ENCODE data around the gene STAC2. TPM values are rescaled to one million over a fixed set of nuclear protein-coding genes. Genes with fewer than 3 reads are reported as not detected.

The STAC2 gene
- total and polyA plus RNA-seq, 2 of the 13 experiments (the other 11 are each of a cell fraction or from before 2014, with no cell fraction given): not detected

DNA sequence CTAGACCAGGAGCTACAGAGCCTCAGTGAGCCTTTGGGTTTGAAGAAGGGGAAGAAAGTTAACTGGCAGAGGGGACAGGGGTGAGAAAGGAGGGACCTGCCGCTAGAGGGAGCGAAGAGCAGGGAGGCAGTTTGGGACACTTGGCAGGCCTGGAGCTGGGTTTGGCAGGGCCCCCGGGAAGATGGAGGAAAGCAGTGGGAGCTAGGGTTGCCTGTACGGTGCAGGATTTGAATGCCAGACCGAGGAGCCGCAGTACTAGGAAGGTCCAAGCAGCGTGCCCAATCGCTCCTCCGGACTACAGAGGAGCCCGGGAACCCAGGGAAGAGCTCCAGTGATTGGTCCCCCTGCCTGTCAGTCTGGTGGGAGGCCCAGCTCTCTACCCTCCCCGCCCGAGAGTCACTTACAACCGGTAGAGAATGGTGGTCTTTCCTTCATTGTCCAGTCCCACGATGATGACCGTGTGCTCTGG, 61.0 kb downstream of the STAC2 start (continued):
- TF ChIP-seq, protein P1, sequence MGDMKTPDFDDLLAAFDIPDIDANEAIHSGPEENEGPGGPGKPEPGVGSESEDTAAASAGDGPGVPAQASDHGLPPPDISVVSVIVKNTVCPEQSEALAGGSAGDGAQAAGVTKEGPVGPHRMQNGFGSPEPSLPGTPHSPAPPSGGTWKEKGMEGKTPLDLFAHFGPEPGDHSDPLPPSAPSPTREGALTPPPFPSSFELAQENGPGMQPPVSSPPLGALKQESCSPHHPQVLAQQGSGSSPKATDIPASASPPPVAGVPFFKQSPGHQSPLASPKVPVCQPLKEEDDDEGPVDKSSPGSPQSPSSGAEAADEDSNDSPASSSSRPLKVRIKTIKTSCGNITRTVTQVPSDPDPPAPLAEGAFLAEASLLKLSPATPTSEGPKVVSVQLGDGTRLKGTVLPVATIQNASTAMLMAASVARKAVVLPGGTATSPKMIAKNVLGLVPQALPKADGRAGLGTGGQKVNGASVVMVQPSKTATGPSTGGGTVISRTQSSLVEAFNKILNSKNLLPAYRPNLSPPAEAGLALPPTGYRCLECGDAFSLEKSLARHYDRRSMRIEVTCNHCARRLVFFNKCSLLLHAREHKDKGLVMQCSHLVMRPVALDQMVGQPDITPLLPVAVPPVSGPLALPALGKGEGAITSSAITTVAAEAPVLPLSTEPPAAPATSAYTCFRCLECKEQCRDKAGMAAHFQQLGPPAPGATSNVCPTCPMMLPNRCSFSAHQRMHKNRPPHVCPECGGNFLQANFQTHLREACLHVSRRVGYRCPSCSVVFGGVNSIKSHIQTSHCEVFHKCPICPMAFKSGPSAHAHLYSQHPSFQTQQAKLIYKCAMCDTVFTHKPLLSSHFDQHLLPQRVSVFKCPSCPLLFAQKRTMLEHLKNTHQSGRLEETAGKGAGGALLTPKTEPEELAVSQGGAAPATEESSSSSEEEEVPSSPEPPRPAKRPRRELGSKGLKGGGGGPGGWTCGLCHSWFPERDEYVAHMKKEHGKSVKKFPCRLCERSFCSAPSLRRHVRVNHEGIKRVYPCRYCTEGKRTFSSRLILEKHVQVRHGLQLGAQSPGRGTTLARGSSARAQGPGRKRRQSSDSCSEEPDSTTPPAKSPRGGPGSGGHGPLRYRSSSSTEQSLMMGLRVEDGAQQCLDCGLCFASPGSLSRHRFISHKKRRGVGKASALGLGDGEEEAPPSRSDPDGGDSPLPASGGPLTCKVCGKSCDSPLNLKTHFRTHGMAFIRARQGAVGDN (CRISPR knock-in tag; IDR thresholded peaks at IDR 0.05): peak; percentile 26; the same call in 1 of the 2 replicates
- TF ChIP-seq, protein P2, sequence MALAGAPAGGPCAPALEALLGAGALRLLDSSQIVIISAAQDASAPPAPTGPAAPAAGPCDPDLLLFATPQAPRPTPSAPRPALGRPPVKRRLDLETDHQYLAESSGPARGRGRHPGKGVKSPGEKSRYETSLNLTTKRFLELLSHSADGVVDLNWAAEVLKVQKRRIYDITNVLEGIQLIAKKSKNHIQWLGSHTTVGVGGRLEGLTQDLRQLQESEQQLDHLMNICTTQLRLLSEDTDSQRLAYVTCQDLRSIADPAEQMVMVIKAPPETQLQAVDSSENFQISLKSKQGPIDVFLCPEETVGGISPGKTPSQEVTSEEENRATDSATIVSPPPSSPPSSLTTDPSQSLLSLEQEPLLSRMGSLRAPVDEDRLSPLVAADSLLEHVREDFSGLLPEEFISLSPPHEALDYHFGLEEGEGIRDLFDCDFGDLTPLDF (CRISPR knock-in tag; IDR thresholded peaks at IDR 0.05): no peak
- no peak for TF ChIP-seq ZNF570 (CRISPR knock-in tag; IDR thresholded peaks at IDR 0.05; ENCODE audit: borderline replicate concordance)

DNA sequence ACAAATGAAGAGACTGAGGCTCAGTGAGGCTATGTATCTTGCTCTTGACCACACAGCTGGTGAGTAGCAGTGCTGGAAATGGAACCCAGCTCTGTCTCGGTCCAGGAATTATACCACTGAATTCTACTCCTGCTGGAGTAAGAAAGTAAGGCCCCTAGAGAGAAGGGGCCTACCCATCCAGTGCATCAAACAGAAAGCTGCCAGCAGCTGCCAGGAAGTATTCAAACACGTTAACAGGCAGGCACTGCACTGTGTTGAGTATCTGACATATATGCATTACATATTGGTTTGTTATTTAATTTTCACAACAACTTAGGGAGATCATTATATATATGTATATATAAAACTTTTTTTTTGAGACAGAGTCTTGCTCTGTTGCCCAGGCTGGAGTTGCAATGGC, 63.8 kb downstream of the STAC2 start:
- WGBS (ENCODE audit: low lambda C conversion rate): 49% methylated on average over 2 of the region's 2 CpGs
- Histone ChIP-seq H3K27ac (ENCODE audit: extremely low read length, insufficient read depth, low read length) (no peak overlapping the region), H4K20me1 (ENCODE audit: insufficient read depth, low read length) (no peaks in the 10 kb centered on the region), H3K4me3 (replicated peaks in 1 of 3; ENCODE audit: insufficient read depth in 1 of 3, low read depth in 2 of 3, low read length in 3 of 3) (no peak overlapping the region), H3K4me1 (ENCODE audit: insufficient read depth, low read length) (peaks cover 14% of the 10 kb centered on the region; the same call in 1 of the 2 replicates), H3K9ac (ENCODE audit: insufficient read depth, low read depth, low read length) (no peak overlapping the region), H3K4me2 (ENCODE audit: low read depth, low read length) (no peak overlapping the region), H2AFZ (ENCODE audit: low read length) (no peak overlapping the region), H3K27me3 (ENCODE audit: control insufficient read depth in 1 of 2, insufficient read depth in 2 of 2, low read length in 2 of 2) (peaks cover 4 to 22% of the 10 kb centered on the region in 2 experiments; a peak in 4 of 5 replicates), H3K9me3 (ENCODE audit: low read length) (no peaks in the 10 kb centered on the region), H3K36me3 (replicated peaks in 1 of 2; ENCODE audit: control insufficient read depth in 1 of 2, insufficient read depth in 2 of 2, low read length in 2 of 2) (no peaks in the 10 kb centered on the region), H3K79me2 (ENCODE audit: insufficient read depth, low read length) (no peaks in the 10 kb centered on the region)
- intact Hi-C loops (cut with micrococcal nuclease; ENCODE audit: unreplicated experiment): no loop called here
- no TSS peak for BruUV-seq (replicated peaks)
- ATAC-seq (no peak), DNase-seq (ENCODE audit: low spot score) (no peak), FAIRE-seq (no peak)
- in situ Hi-C loops (cut with HindIII; ENCODE audit: extremely low pct_ligation_motif_present, low pct_unique_long_range_greater_than_20kb): loop anchor here (25.0 kb wide), 1 partner anchor 400 kb away; the partner anchor contains the start of gene PSMB3
- TF ChIP-seq ZNF124 (CRISPR knock-in tag; IDR thresholded peaks at IDR 0.05) (no peak), GLI4 (CRISPR knock-in tag; IDR thresholded peaks at IDR 0.05; ENCODE audit: borderline replicate concordance) (no peak), ZNF629 (CRISPR knock-in tag; conservative IDR thresholded peaks at IDR 0.05) (peak; percentile 45; the same call in 1 of the 2 replicates)
- ChIA-PET POLR2A (no interaction called here), CTCF (ENCODE audit: low intra/inter-chr PET ratio, low total read pairs) (no interaction called here)

Other genes with a start within 250 kb of the STAC2 start
- not detected in 2 replicates for gene PLXDC1, start 74.3 kb downstream of the STAC2 start, total RNA-seq (2016; rRNA removed; fragmentation: Illumina TruSeq; extraction: Trizol)
- not detected in 2 replicates for gene PLXDC1, start 74.3 kb downstream of the STAC2 start, polyA plus RNA-seq (2011; rRNA removed)
- gene ARL5C, start 59.8 kb downstream of the STAC2 start, total RNA-seq (2016; rRNA removed; fragmentation: Illumina TruSeq; extraction: Trizol): not detected in 2 replicates
- gene ARL5C, start 59.8 kb downstream of the STAC2 start, polyA plus RNA-seq (2011; rRNA removed): not detected in 2 replicates
- 0.60 and 0.75 TPM in 2 replicates for gene CACNB1, start 28.3 kb downstream of the STAC2 start, total RNA-seq (2016; rRNA removed; fragmentation: Illumina TruSeq; extraction: Trizol)
- gene CACNB1, start 28.3 kb downstream of the STAC2 start, polyA plus RNA-seq (2011; rRNA removed): 1.5 and 2.9 TPM in 2 replicates
- gene RPL19, start 25.7 kb downstream of the STAC2 start, total RNA-seq (2016; rRNA removed; fragmentation: Illumina TruSeq; extraction: Trizol): 2,768 and 3,257 TPM in 2 replicates
- gene RPL19, start 25.7 kb downstream of the STAC2 start, polyA plus RNA-seq (2011; rRNA removed): 2,522 and 2,554 TPM in 2 replicates
- 10.2 and 10.6 TPM in 2 replicates for gene FBXL20, start 175.7 kb upstream of the STAC2 start, total RNA-seq (2016; rRNA removed; fragmentation: Illumina TruSeq; extraction: Trizol)
- 8.6 and 10.3 TPM in 2 replicates for gene FBXL20, start 175.7 kb upstream of the STAC2 start, polyA plus RNA-seq (2011; rRNA removed)
- gene MED1, start 225.3 kb upstream of the STAC2 start, total RNA-seq (2016; rRNA removed; fragmentation: Illumina TruSeq; extraction: Trizol): 37.5 and 60.9 TPM in 2 replicates
- gene MED1, start 225.3 kb upstream of the STAC2 start, polyA plus RNA-seq (2011; rRNA removed): 35.1 and 40.1 TPM in 2 replicates
- 88.6 and 95.9 TPM in 2 replicates for gene CDK12, start 235.5 kb upstream of the STAC2 start, total RNA-seq (2016; rRNA removed; fragmentation: Illumina TruSeq; extraction: Trizol)
- gene CDK12, start 235.5 kb upstream of the STAC2 start, polyA plus RNA-seq (2011; rRNA removed): 24.0 and 26.0 TPM in 2 replicates